ENCODE data around the gene BCL2.
"Not testable (repeated sequence)": the region's sequence is repeated elsewhere in the genome, so short reads cannot be mapped to it uniquely, and the experiment has no call there.

Gene BCL2

GRCh38 chr18:63192885-63193349 lies 126.7 kb downstream of the BCL2 start:
- no peak overlapping the region for H3K27ac ChIP-seq
- H3K4me3 ChIP-seq (ENCODE audit: low read depth in 1 of 2, low read length in 1 of 2) = no peak overlapping the region
- TF ChIP-seq, protein P1, sequence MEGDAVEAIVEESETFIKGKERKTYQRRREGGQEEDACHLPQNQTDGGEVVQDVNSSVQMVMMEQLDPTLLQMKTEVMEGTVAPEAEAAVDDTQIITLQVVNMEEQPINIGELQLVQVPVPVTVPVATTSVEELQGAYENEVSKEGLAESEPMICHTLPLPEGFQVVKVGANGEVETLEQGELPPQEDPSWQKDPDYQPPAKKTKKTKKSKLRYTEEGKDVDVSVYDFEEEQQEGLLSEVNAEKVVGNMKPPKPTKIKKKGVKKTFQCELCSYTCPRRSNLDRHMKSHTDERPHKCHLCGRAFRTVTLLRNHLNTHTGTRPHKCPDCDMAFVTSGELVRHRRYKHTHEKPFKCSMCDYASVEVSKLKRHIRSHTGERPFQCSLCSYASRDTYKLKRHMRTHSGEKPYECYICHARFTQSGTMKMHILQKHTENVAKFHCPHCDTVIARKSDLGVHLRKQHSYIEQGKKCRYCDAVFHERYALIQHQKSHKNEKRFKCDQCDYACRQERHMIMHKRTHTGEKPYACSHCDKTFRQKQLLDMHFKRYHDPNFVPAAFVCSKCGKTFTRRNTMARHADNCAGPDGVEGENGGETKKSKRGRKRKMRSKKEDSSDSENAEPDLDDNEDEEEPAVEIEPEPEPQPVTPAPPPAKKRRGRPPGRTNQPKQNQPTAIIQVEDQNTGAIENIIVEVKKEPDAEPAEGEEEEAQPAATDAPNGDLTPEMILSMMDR (IDR thresholded peaks at IDR 0.05) = no peak
- no peaks in the 10 kb centered on the region for H3K9me3 ChIP-seq
- no peaks in the 10 kb centered on the region for H3K36me3 ChIP-seq
- H3K27me3 ChIP-seq = no peaks in the 10 kb centered on the region
- H3K4me1 ChIP-seq (ENCODE audit: control insufficient read depth in 1 of 2, insufficient read depth in 1 of 2, low read depth in 1 of 2, low read length in 1 of 2) = peaks cover 8 to 12% of the 10 kb centered on the region in 2 experiments

GRCh38 chr18:63192126-63192884 lies 127.3 kb downstream of the BCL2 start:
- TF ChIP-seq, protein P1 (IDR thresholded peaks at IDR 0.05) = no peak
- Histone ChIP-seq H3K4me1 (ENCODE audit: control insufficient read depth in 1 of 2, insufficient read depth in 1 of 2, low read depth in 1 of 2, low read length in 1 of 2) (peaks cover 2 to 6% of the 10 kb centered on the region in 2 experiments), H3K27ac (no peak overlapping the region), H3K9me3 (no peaks in the 10 kb centered on the region), H3K36me3 (no peaks in the 10 kb centered on the region), H3K27me3 (no peaks in the 10 kb centered on the region), H3K4me3 (ENCODE audit: low read depth in 1 of 2, low read length in 1 of 2) (no peak overlapping the region)

GRCh38 chr18:63191413-63191812 lies 128.2 kb downstream of the BCL2 start:
- peaks cover 0 to 4% of the 10 kb centered on the region in 2 experiments for H3K4me1 ChIP-seq (ENCODE audit: control insufficient read depth in 1 of 2, insufficient read depth in 1 of 2, low read depth in 1 of 2, low read length in 1 of 2)
- H3K4me3 ChIP-seq (ENCODE audit: low read depth in 1 of 2, low read length in 1 of 2) = no peak overlapping the region
- H3K36me3 ChIP-seq = no peaks in the 10 kb centered on the region
- TF ChIP-seq, protein P1 (IDR thresholded peaks at IDR 0.05) = no peak
- H3K9me3 ChIP-seq = no peaks in the 10 kb centered on the region
- H3K27ac ChIP-seq = no peak overlapping the region
- no peaks in the 10 kb centered on the region for H3K27me3 ChIP-seq

- H3K4me1 ChIP-seq (ENCODE audit: control insufficient read depth in 1 of 2, insufficient read depth in 1 of 2, low read depth in 1 of 2, low read length in 1 of 2); H3K4me3 ChIP-seq (ENCODE audit: low read depth in 1 of 2, low read length in 1 of 2); H3K9me3 ChIP-seq; H3K27me3 ChIP-seq; H3K36me3 ChIP-seq; H3K27ac ChIP-seq: not testable (repeated sequence)
Observed at GRCh38 chr18:63190838-63191237, 128.7 kb downstream of the BCL2 start.

DNA sequence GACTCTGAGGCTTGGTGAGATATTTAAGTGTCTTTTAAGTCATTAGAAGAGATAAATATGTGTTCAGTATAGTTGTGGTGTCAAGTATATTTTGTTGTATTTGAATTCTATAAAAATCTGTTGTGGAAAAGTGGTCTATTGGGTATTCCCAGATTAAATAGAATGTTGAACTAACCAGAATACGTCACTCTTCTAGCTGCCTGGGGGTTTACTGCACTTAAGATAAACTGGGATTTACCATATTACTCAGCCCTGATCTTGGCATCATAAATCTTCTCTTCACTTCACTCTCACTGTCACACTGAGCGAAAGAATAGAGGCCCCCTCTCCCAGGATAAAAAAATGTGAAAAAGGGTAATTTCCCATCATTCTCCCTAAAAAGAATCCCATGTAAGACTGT lies 129.8 kb downstream of the BCL2 start:
- no peak overlapping the region for H3K4me3 ChIP-seq (ENCODE audit: low read depth in 1 of 2, low read length in 1 of 2)
- no peak overlapping the region for H3K27ac ChIP-seq
- no peaks in the 10 kb centered on the region for H3K9me3 ChIP-seq
- TF ChIP-seq, protein P1 (IDR thresholded peaks at IDR 0.05) = no peak
- peaks cover 0 to 4% of the 10 kb centered on the region in 2 experiments for H3K4me1 ChIP-seq (ENCODE audit: control insufficient read depth in 1 of 2, insufficient read depth in 1 of 2, low read depth in 1 of 2, low read length in 1 of 2)
- H3K27me3 ChIP-seq = no peaks in the 10 kb centered on the region
- H3K36me3 ChIP-seq = no peaks in the 10 kb centered on the region

DNA sequence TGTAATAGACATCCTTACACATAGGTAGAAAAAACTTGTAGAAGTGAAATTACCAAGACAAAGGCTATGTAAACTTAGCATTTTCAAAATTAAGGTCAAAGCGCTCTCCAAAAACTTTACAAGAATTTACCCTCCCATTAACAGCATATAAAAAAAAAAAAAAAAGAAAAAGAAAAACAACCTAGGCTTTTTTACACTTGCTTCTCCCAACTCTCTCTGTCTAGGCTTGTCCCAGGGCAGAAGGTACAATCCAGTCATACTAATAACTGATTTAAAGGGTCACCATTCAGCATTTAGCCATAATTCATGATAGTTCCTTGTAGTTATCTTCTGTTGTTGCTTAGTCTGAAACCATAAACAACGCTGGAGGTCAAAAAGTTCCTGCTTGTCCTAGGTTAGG lies 130.5 kb downstream of the BCL2 start:
- no peak overlapping the region for H3K27ac ChIP-seq
- no peaks in the 10 kb centered on the region for H3K36me3 ChIP-seq
- no peaks in the 10 kb centered on the region for H3K9me3 ChIP-seq
- TF ChIP-seq, protein P1 (IDR thresholded peaks at IDR 0.05) = no peak
- peaks cover 0 to 4% of the 10 kb centered on the region in 2 experiments for H3K4me1 ChIP-seq (ENCODE audit: control insufficient read depth in 1 of 2, insufficient read depth in 1 of 2, low read depth in 1 of 2, low read length in 1 of 2)
- H3K4me3 ChIP-seq (ENCODE audit: low read depth in 1 of 2, low read length in 1 of 2) = no peak overlapping the region
- H3K27me3 ChIP-seq = no peaks in the 10 kb centered on the region

All from neutrophil (primary cell).